Fibroblast of mammary gland (primary cell): ENCODE results near the gene FRMPD4.
A peak's percentile ranks its signal among the peaks of the same experiment; 100 is the strongest.

ENCODE experiments used
- DNase-seq: peaks from one replicate; pipeline ENCODE4 v3.0.0-alpha.2; 2010; ENCODE audit warnings: low read depth
- H3K4me3 ChIP-seq: 2 replicates; pipeline ENCODE4 v1.5.1; 2011; ENCODE audit warnings: low read depth, mild to moderate bottlenecking, low read length, moderate library complexity; ENCODE audit not compliant: control insufficient read depth
- TF ChIP-seq, protein P1 (sequence below): conservative IDR thresholded peaks from 2 replicates; pipeline ENCODE4 v1.5.1; 2011; ENCODE audit warnings: low read depth, low read length, inconsistent platforms; ENCODE audit not compliant: control insufficient read depth, insufficient read depth

The FRMPD4 gene

DNA sequence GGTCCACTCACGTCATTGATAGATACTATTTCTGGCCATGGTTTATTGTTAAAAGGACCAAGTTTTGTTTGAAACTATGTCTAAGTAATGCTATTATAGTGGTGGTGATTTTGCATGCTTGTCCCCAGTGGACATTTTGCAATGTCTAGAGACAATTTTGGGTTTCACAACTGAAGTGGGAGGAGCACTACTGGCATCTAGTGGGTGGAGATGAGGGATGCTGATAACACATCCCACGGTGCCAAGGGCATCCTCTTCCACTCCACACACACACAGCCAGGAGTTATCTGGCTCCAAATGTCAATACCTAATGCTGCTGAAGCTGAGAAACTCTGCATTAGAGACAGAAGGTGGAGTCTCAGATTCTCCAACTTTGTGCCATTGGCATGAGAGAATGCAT, 131.2 kb downstream of the FRMPD4 start:
- DNase-seq: peak; percentile 21
- TF ChIP-seq, protein P1, sequence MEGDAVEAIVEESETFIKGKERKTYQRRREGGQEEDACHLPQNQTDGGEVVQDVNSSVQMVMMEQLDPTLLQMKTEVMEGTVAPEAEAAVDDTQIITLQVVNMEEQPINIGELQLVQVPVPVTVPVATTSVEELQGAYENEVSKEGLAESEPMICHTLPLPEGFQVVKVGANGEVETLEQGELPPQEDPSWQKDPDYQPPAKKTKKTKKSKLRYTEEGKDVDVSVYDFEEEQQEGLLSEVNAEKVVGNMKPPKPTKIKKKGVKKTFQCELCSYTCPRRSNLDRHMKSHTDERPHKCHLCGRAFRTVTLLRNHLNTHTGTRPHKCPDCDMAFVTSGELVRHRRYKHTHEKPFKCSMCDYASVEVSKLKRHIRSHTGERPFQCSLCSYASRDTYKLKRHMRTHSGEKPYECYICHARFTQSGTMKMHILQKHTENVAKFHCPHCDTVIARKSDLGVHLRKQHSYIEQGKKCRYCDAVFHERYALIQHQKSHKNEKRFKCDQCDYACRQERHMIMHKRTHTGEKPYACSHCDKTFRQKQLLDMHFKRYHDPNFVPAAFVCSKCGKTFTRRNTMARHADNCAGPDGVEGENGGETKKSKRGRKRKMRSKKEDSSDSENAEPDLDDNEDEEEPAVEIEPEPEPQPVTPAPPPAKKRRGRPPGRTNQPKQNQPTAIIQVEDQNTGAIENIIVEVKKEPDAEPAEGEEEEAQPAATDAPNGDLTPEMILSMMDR: peak; percentile 29
- H3K4me3 ChIP-seq: no peak overlapping the region

DNA sequence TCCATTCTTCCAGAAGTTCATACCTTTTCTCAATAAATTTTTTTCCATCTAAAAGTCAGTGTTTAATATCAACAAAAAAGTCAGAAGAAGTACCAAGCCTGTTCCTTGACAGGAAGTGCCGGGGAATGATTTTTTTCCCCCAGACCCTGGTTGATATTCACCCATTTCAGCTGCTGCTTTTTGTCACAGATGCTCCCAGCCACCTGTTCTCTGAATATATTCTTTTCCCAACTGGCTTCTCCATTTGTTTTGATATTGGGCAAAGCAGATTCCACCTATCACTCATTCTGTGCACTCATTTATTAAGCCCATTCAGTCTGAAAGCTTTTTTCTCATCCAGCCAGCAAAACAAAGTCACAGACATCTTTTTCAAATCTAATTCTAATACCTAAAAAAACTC, 139.9 kb downstream of the FRMPD4 start:
- no peak overlapping the region for H3K4me3 ChIP-seq
- DNase-seq: no peak
- TF ChIP-seq, protein P1: no peak

DNA sequence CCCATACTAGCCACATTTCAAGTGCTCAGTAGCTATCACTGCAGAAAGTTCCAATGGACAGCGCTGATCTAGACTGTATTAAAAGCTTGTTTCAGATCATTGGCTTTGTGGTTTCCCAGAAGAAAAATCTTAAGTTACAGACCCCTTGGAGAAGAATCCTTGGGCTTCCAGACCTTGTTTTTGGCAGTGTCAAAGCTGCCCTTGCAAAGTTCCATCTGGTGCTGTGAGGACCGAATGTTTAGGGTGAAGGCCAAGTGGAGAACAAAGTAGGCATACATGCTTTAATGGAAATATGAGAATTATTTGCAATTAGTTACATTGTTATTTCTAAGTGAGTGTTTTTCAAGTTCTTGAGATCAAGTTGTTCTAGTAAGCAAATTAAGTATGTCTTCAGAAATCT, 144.7 kb downstream of the FRMPD4 start:
- DNase-seq: no peak
- H3K4me3 ChIP-seq: no peak overlapping the region
- TF ChIP-seq, protein P1: no peak

DNA sequence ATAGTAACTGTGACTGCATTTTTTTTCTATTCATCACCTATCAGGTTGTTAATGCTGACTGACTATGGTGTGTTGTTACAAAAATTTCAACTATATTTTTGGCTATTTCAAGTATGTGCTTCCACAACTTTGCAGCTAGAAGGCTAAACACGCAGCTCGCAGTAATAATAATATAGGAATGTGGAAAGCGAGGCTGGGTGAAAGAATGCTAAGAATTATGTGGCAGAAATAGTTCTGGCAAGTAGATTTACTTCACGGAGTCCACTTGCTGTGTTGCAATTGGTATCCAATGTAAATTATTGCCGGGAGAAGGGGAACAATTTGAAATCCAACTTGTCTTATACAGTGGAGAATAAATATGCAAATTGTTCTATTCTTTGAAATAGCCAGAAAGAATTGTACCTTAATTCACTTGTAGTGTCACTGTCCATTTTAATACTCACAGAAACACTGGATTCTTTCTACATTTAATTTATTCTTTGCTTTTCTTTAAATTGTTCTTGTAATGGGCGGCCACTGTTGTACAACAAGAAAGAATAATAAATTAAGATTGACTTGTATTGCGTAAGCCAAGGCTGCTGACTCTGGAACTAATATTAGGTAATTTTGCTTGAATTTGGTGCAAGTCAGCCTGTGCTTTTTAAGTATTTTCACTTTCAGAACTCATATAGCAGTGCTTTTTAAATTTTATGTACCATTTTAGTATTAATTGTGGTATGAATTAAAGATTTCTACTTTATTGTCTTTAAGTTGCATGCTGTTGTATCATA, 154.9 kb downstream of the FRMPD4 start:
- TF ChIP-seq, protein P1: no peak
- H3K4me3 ChIP-seq: no peak overlapping the region
- peak; percentile 36 for DNase-seq

DNA sequence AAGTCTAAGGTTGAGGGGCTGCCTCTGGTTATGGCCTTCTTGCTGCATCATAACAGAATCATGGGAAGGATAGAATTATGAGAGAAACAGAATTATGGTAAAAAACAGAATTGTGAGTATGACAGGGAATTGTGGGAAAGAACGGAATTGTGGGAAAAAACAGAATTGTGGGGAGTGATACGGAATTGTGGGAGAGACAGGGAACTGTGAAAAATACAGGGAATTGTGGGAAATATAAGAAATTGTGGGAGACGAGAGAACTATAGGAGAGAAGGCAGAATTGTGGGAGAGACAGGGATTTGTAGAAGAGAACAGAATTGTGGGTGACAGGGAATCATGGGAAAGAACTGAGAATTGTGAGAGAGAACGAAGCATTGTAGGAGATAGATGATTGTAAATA, 159.1 kb downstream of the FRMPD4 start:
- H3K4me3 ChIP-seq: no peak overlapping the region
- DNase-seq: no peak
- TF ChIP-seq, protein P1: no peak

DNA sequence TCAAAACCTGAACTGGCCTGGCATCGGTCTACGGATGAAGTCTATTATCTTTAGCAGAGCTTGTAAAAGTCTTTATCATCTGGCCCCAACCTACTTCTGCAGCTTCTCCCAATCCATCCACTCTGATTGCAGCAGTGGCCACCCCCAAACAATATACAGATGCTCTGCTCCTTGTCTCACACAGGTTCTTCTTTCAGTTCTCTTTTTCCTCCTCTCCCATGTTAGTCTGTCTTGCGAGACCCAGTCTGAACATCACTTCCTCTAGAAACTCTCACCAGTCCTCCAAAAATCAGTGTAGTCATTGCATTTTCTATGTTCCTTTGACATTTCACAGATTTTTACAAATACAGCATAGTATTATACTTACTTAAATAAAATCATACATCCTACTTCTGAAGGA, 163.0 kb downstream of the FRMPD4 start:
- DNase-seq: no peak
- TF ChIP-seq, protein P1: no peak
- H3K4me3 ChIP-seq: no peak overlapping the region
